Effector CD4-positive, alpha-beta T cell (primary cell): ENCODE results near the gene PRKCE.

ENCODE experiments used
- DNase-seq: peaks from one replicate; pipeline ENCODE4 v3.0.0-alpha.2; 2020

The PRKCE gene

GRCh38 chr2:45979065-45979464 lies 327.6 kb downstream of the PRKCE start:
- no peak for DNase-seq

- no peak for DNase-seq
Measured at GRCh38 chr2:45980161-45980865, 328.8 kb downstream of the PRKCE start.

- DNase-seq, result no peak
Measured at GRCh38 chr2:45981384-45981930, 330.0 kb downstream of the PRKCE start.

- no peak for DNase-seq
Measured at GRCh38 chr2:45982096-45982495, 330.6 kb downstream of the PRKCE start.

GRCh38 chr2:45983213-45983612 lies 331.7 kb downstream of the PRKCE start:
- no peak for DNase-seq

GRCh38 chr2:45984366-45984765 lies 332.9 kb downstream of the PRKCE start:
- no peak for DNase-seq

GRCh38 chr2:45984896-45985473 lies 333.5 kb downstream of the PRKCE start:
- no peak for DNase-seq

- no peak for DNase-seq
Measured at GRCh38 chr2:45986509-45986908, 335.0 kb downstream of the PRKCE start.

- no peak for DNase-seq
Measured at GRCh38 chr2:45987856-45988255, 336.4 kb downstream of the PRKCE start.

- DNase-seq, result no peak
Measured at GRCh38 chr2:45988879-45989278, 337.4 kb downstream of the PRKCE start.

- DNase-seq, result no peak
Measured at GRCh38 chr2:45990131-45990530, 338.7 kb downstream of the PRKCE start.

GRCh38 chr2:45992021-45992740 lies 340.7 kb downstream of the PRKCE start:
- no peak for DNase-seq

GRCh38 chr2:45992741-45993475 lies 341.4 kb downstream of the PRKCE start:
- no peak for DNase-seq

- DNase-seq, result peak; percentile 50
Measured at GRCh38 chr2:45993476-45993991, 342.1 kb downstream of the PRKCE start.

GRCh38 chr2:45994060-45994459 lies 342.6 kb downstream of the PRKCE start:
- no peak for DNase-seq

- DNase-seq, result no peak
Measured at GRCh38 chr2:46000660-46001059, 349.2 kb downstream of the PRKCE start.

- no peak for DNase-seq
Measured at GRCh38 chr2:46001290-46001689, 349.8 kb downstream of the PRKCE start.

GRCh38 chr2:46001741-46002506 lies 350.4 kb downstream of the PRKCE start:
- DNase-seq, result no peak

GRCh38 chr2:46002507-46002883 lies 351.0 kb downstream of the PRKCE start:
- no peak for DNase-seq

- DNase-seq, result no peak
Measured at GRCh38 chr2:46002947-46003346, 351.5 kb downstream of the PRKCE start.

GRCh38 chr2:46003903-46004473 lies 352.5 kb downstream of the PRKCE start:
- DNase-seq, result no peak
